Spleen (tissue), 11 donors: ENCODE measurements around the gene FADS2. TPM values are rescaled to one million over a fixed set of nuclear protein-coding genes. Genes with fewer than 3 reads are reported as not detected.

Experiments
- DNase-seq: peaks from one replicate; pipeline ENCODE4 v3.0.0-alpha.2; 2020
- H3K27ac ChIP-seq, 8 donors: fragments of 200-600 bp; sonication (generic) in 7 of 8; 1 replicate in 4 of 8; 2 replicates in 4 of 8; pipeline versions ENCODE4 v1.5.0 to v1.8.0; 2016 to 2021; ENCODE audit warnings: inconsistent platforms in 4 of 8, mild to moderate bottlenecking in 4 of 8, moderate library complexity in 1 of 8
- H3K27me3 ChIP-seq, 7 donors: fragments of 200-600 bp; sonication (generic) in 6 of 7; replicated peaks in 1 of 7; 1 replicate in 4 of 7; 2 replicates in 3 of 7; pipeline versions ENCODE4 v1.5.0 to v1.8.0; 2016 to 2021; ENCODE audit warnings: inconsistent platforms in 3 of 7, mild to moderate bottlenecking in 1 of 7
- H3K36me3 ChIP-seq, 6 donors: fragments of 200-600 bp; sonication (generic) in 5 of 6; 1 replicate in 4 of 6; 2 replicates in 2 of 6; pipeline versions ENCODE4 v1.5.0 to v1.8.0; 2016 to 2021; ENCODE audit warnings: inconsistent platforms in 2 of 6
- H3K4me1 ChIP-seq, 6 donors: fragments of 200-600 bp; sonication (generic) in 5 of 6; 1 replicate in 3 of 6; 2 replicates in 3 of 6; pipeline versions ENCODE4 v1.5.0 to v1.8.0; 2016 to 2021; ENCODE audit warnings: inconsistent platforms in 3 of 6
- H3K4me3 ChIP-seq, 8 donors: fragments of 200-600 bp; sonication (generic) in 7 of 8; 1 replicate in 4 of 8; 2 replicates in 4 of 8; pipeline versions ENCODE4 v1.5.0 to v1.8.0; 2016 to 2021; ENCODE audit warnings: inconsistent platforms in 4 of 8, mild to moderate bottlenecking in 4 of 8, moderate library complexity in 2 of 8
- H3K9me3 ChIP-seq, 8 donors: fragments of 200-600 bp; sonication (generic) in 7 of 8; 1 replicate in 4 of 8; 2 replicates in 4 of 8; pipeline versions ENCODE4 v1.5.0 to v1.8.0; 2016 to 2021; ENCODE audit warnings: inconsistent platforms in 4 of 8
- CTCF ChIP-seq, 11 experiments: fragments of 200-600 bp in 7 of 11; fragments of 450-650 bp in 4 of 11; sonication (generic) in 4 of 11; IDR thresholded peaks in 8 of 11; conservative IDR thresholded peaks in 3 of 11; 1 replicate in 7 of 11; 2 replicates in 4 of 11; pipeline versions ENCODE4 v1.4.0 to v1.8.0; 2016 to 2021; ENCODE audit warnings: antibody characterized with exemption in 11 of 11, inconsistent platforms in 4 of 11, mild to moderate bottlenecking in 1 of 11
- POLR2A ChIP-seq, 3 donors: fragments of 450-650 bp; IDR thresholded peaks; one replicate each; pipeline ENCODE4 v1.5.1; 2017; ENCODE audit warnings: antibody characterized with exemption in 3 of 3, mild to moderate bottlenecking in 1 of 3
- POLR2AphosphoS5 ChIP-seq, 3 donors: sonication (generic); formaldehyde crosslinking; IDR thresholded peaks; one replicate each; pipeline ENCODE4 v1.5.1; 2017; ENCODE audit warnings: antibody characterized with exemption in 3 of 3
- WGBS, 5 donors: extraction: QIAGEN DNeasy Blood & Tissue Kit in 3 of 5; methylation state at CpG; one replicate each; pipeline versions ENCODE4 v1.1.5 to v1.1.7; 2013 to 2018; 5-methylcytosine and 5-hydroxymethylcytosine counted together
- intact Hi-C: fragments of 100-400 bp; cut with DNase I; formaldehyde crosslinking; loops from one replicate; pipeline ENCODE4 v1.15.0; 2023; ENCODE audit warnings: low total_unique reads
- polyA plus RNA-seq, 3 donors: library from polyadenylated mRNA; stranded (reverse); fragments of 200-250 nt; gene quantifications; one replicate each; pipeline ENCODE4 v1.2.1, GENCODE V29; 2013
- total RNA-seq, 7 donors: library from RNA; depleted of rRNA in 3 of 7; stranded (reverse); fragments of >200 nt in 3 of 7; fragmentation: NEBNext Ultra II Directional in 4 of 7; extraction: Animal tissue kit (Norgen Biotek cat#: 25700) in 4 of 7; gene quantifications; one replicate each; pipeline versions ENCODE4 v1.1.0 to v1.2.1, GENCODE V29; 2016 to 2021
- donor health status: healthy with polysubstance abuse.
- donor health status: DM: no; HTN: no; CAD: no; lungs with moderate emphysema.
- donor health status: DM: no; HTN: no; CAD: no.
- donor health status: Bipolar disorder and iron deficiency.
- donor health status: healthy.
- donor health status: DM: no; HTN: no; CAD: no.
- donor health status: DM: yes; HTN: yes; CAD: no.

The FADS2 gene
- total and polyA plus RNA-seq, 10 donors, result 2.8 to 20.6 (median 12.9) TPM

GRCh38 chr11:61906522-61906909 lies 78.4 kb downstream of the FADS2 start:
- H3K4me3 ChIP-seq, result no peak overlapping the region
- DNase-seq, result no peak
- peaks cover 0 to 30% (median 18%) of the 10 kb centered on the region in 6 donors for H3K4me1 ChIP-seq
- H3K27me3 ChIP-seq, result peaks cover 0 to 8% (median 0%) of the 10 kb centered on the region in 7 donors
- intact Hi-C loops, result no loop called here
- H3K36me3 ChIP-seq, result peaks cover 0 to 68% (median 19%) of the 10 kb centered on the region in 6 donors
- H3K9me3 ChIP-seq, result no peaks in the 10 kb centered on the region
- WGBS, 5 donors, result 77 to 100% (median 89%) methylated on average over 1 to 14 of the region's 14 CpGs
- no peak for TF ChIP-seq POLR2A (IDR thresholded peaks at IDR 0.05)
- TF ChIP-seq CTCF (IDR thresholded peaks at IDR 0.05 in 8 of 11, conservative IDR thresholded peaks at IDR 0.05 in 3 of 11), result no peak
- TF ChIP-seq POLR2AphosphoS5 (IDR thresholded peaks at IDR 0.05), result no peak
- H3K27ac ChIP-seq, result no peak overlapping the region

GRCh38 chr11:61907282-61907681 lies 79.2 kb downstream of the FADS2 start:
- Histone ChIP-seq H3K36me3 (peaks cover 0 to 60% (median 13%) of the 10 kb centered on the region in 6 donors), H3K4me1 (peaks cover 0 to 38% (median 25%) of the 10 kb centered on the region in 6 donors), H3K27me3 (peaks cover 0 to 8% (median 0%) of the 10 kb centered on the region in 7 donors), H3K4me3 (no peak overlapping the region), H3K27ac (peak overlapping the region in 1 of 8 donors; percentile 73), H3K9me3 (no peaks in the 10 kb centered on the region)
- intact Hi-C loops, result no loop called here
- TF ChIP-seq POLR2AphosphoS5 (IDR thresholded peaks at IDR 0.05), result no peak
- no peak for TF ChIP-seq CTCF (IDR thresholded peaks at IDR 0.05 in 8 of 11, conservative IDR thresholded peaks at IDR 0.05 in 3 of 11)
- no peak for TF ChIP-seq POLR2A (IDR thresholded peaks at IDR 0.05)
- no peak for DNase-seq
- 87 to 97% (median 93%) methylated on average over 18 to 19 of the region's 19 CpGs for WGBS, 5 donors

- H3K36me3 ChIP-seq, result peaks cover 0 to 52% (median 10%) of the 10 kb centered on the region in 6 donors
- peaks cover 0 to 8% (median 0%) of the 10 kb centered on the region in 7 donors for H3K27me3 ChIP-seq
- no peak for TF ChIP-seq POLR2AphosphoS5 (IDR thresholded peaks at IDR 0.05)
- TF ChIP-seq CTCF (IDR thresholded peaks at IDR 0.05 in 8 of 11, conservative IDR thresholded peaks at IDR 0.05 in 3 of 11), result no peak
- TF ChIP-seq POLR2A (IDR thresholded peaks at IDR 0.05), result no peak
- no peak for DNase-seq
- H3K4me3 ChIP-seq, result no peak overlapping the region
- peak overlapping the region in 4 of 8 donors; percentile 22 to 73 (median 52) for H3K27ac ChIP-seq
- 88 to 94% (median 91%) methylated on average over 13 to 21 of the region's 21 CpGs for WGBS, 5 donors
- H3K9me3 ChIP-seq, result no peaks in the 10 kb centered on the region
- intact Hi-C loops, result no loop called here
- peaks cover 0 to 46% (median 32%) of the 10 kb centered on the region in 6 donors for H3K4me1 ChIP-seq
Observed at GRCh38 chr11:61907871-61908729, 80.0 kb downstream of the FADS2 start.

- Histone ChIP-seq H3K27me3 (peaks cover 0 to 8% (median 0%) of the 10 kb centered on the region in 7 donors), H3K36me3 (peaks cover 0 to 46% (median 10%) of the 10 kb centered on the region in 6 donors), H3K9me3 (no peaks in the 10 kb centered on the region), H3K4me1 (peaks cover 0 to 53% (median 36%) of the 10 kb centered on the region in 6 donors), H3K27ac (peak overlapping the region in 5 of 8 donors; percentile 22 to 73 (median 44)), H3K4me3 (no peak overlapping the region)
- WGBS, 5 donors, result 46 to 73% (median 59%) methylated on average over 10 of the region's 10 CpGs
- intact Hi-C loops, result no loop called here
- DNase-seq, result peak; percentile 81
- peak; percentile 38 to 65 (median 50) for TF ChIP-seq POLR2AphosphoS5 (IDR thresholded peaks at IDR 0.05)
- no peak for TF ChIP-seq CTCF (IDR thresholded peaks at IDR 0.05 in 8 of 11, conservative IDR thresholded peaks at IDR 0.05 in 3 of 11)
- TF ChIP-seq POLR2A (IDR thresholded peaks at IDR 0.05), result no peak
Observed at GRCh38 chr11:61908730-61909316, 80.7 kb downstream of the FADS2 start.
